Activated naive CD4-positive, alpha-beta T cell treated with anti-CD3 and anti-CD28 coated beads, Interleukin-2, amount 50 U/mL, for 16 hours (primary cell): ENCODE results near the gene MGST1.
"Not testable (repeated sequence)": the region's sequence is repeated elsewhere in the genome, so short reads cannot be mapped to it uniquely, and the experiment has no call there.

Source experiments
- DNase-seq: peaks from one replicate; pipeline ENCODE4 v3.0.0-alpha.2; 2020

Gene MGST1

DNA sequence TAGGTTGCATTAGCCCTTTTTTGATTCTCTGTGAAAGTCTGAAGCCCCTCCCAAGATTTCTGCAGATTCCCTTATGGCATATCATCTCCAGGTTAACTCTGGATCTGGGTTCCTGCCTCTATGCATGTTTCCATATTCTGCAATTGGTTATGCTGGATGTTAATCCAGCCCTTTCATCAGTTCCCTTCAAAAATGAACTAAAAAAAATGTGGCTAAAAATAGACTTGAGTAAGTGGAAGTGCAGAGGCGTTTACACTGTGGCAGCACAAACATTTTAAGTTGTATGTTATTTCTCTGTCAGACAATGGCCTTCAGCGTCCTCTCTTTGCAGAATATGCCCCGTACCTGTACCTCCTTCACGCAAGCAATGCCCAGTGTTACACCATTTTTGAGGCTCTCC, 11.4 kb downstream of the MGST1 start:
- DNase-seq = no peak

- no peak for DNase-seq
These were observed 12.4 kb downstream of the MGST1 start for GRCh38 chr12:16359512-16360491.

GRCh38 chr12:16361142-16361783, 13.8 kb downstream of the MGST1 start:
- DNase-seq = no peak

- no peak for DNase-seq
These were observed 15.1 kb downstream of the MGST1 start for GRCh38 chr12:16362550-16362949.

GRCh38 chr12:16369156-16369555, 21.7 kb downstream of the MGST1 start:
- no peak for DNase-seq

GRCh38 chr12:16370096-16370495, 22.7 kb downstream of the MGST1 start:
- no peak for DNase-seq

- DNase-seq = not testable (repeated sequence)
These were observed 35.3 kb downstream of the MGST1 start for GRCh38 chr12:16382652-16383312.

DNA sequence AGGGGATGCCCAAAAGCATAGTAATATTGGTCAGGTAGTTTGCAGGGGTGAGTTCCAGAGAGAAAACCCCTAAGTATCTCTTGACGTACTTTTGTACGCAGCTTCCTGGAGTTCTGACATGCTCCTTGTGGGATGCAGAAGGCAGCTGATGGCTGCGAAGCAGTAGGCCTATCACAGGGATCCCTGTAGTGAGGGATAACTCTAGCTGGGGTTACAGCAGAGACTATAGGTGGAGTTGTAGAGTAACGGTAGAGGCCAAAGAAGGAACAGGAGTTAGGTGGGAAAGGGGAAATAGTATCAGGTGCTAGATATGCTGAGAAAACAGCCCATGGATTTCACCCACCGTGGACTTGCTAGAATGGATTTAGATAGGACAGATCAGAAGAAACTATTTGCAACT, 37.3 kb downstream of the MGST1 start:
- no peak for DNase-seq

DNA sequence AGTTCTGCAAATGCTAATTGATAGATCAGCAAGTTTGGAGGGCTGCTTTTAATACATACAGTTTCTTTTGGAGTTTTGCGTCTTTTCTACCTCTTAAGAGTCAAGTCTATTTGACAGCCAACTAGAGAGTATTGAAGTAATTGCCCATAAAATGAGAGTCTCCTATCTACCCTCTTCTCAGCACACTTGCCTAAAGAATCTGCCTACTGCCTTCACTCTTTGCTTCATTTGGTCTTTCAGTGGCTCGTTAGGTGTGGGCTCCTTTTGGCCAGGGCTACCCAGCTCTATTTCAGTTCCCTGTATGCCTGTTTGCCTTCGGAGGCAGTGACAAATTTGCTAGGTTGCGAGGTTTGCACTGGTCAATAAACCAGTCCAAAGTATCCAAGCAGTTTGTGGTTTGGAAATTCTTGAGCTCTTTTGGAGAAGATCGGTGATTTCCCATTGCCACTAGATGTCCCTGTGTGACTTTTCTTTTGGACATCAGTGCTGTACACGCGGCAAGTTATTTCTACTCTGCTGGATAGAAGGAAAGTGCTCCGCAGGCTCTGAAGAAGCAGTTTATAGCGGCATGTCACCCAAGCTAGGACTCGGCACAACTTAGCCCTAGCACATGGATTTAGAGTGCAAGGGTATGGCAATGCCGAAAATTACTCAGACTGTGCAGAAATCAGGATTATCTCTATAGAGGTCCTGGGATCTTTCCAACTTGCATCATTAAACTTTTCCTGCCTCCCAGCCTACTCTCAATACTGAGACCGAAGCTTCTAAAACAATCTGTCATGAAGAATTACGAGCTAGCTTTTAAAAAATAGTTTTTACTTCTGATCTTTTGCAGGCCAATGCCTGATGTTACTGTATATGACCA, 38.6 kb downstream of the MGST1 start:
- no peak for DNase-seq

DNA sequence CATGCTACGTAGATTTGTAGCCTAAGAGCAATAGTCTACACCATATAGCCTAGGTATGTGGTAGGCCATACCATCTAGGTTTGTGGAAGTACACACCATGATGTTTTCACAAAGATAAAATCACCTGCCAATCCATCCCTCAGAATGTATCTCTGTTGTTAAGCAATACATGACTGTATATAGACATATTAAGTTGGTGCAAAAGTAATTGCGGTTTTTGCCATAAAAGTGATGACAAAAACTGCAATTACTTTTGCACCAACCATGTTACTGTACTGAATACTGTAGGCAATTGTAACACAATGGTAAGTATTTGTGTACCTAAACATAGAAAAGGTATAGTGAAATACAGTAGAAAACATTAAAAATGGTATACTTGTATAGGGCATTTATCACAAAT, 40.5 kb downstream of the MGST1 start:
- DNase-seq = no peak

DNA sequence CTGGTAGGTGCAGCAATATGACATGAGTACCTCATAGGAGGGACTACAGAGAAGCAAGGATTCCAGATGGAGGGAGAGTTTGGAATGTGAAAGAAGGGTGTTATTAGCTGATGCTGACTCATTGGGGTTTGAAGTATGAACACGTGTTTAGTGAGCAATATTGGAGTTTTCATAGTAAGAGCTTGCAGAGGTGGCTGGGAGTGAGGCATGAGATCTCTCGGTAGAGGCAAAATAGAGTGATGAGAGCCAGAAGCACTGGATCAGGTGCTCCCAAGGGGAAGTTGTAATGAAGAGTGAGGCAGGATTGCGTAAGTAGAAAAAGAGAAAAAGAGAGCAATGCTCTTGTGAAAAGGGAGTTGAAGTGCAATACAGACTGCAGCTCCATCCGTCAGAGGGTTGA, 42.1 kb downstream of the MGST1 start:
- DNase-seq = no peak

DNA sequence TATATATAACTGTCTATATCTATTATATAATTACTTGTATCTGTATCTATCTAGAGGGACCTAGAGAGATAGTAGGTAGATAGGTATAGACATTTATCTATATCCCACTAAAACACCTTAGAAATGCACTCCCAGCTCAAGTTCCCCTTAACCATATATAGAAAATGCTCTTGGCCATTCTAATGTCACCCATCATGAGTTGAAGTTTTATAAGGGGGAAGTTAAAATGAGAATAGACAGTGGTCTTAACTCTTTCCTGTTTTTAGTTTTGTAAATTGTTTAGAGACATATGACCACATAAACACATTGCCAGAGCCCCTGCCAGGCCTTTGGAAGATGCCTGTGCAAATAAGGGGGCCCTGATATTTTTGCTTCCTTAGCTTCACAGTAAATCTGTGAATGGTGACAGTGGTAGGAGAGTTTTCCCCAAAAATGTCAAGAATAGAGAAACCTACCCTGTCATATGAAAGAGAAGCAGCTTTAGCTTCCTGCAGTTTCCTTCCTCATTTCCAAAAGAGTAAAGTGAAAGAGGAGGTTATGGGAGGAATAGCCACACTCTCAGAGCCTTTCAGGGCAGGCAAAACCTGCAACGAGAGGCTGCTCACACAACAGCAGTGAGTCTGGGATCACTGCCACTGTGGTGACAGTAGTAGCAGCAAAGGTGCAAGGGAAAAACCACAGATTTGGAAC, 45.5 kb downstream of the MGST1 start:
- no peak for DNase-seq

GRCh38 chr12:16399101-16399500, 51.7 kb downstream of the MGST1 start:
- no peak for DNase-seq

DNA sequence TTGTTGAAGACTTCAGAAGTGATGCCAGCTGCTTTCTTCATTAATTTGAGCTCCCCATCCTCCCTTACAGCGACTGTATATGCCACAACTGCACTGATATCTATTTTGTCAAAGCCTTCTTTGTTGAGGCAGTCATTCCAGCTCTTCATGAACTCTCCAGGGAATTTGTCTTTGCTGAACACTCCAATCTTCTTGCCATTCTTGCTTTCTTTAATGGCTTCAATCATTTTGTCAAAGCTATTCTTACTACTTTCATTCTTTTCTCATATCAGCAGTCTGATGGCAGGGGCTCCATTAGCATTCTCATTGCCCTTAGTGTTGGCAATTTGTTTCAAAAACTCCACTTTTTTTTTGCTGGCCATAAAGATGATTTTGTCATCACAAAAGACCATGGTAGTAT, 54.4 kb downstream of the MGST1 start:
- DNase-seq = not testable (repeated sequence)

DNA sequence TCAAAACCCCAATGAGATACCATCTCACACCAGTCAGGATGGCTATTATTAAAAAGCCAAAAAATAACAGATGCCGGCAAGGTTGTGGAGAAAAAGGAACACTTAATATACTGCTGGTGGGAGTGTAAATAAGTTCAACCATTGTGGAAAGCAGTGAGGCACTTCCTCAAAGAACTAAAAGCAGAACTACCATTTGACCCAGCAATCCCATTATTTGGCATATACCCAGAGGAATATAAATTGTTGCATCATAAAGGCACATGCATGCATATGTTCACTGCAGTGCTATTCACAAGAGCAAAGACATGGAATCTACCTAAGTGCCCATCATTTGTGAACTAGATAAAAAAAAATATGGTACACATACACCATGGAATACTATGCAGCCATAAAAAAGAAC, 59.9 kb downstream of the MGST1 start:
- DNase-seq = no peak
